Stimulated activated CD4-positive, alpha-beta T cell treated with anti-CD3 and anti-CD28 coated beads, TNF-alpha, amount 100 ng/mL, for 48 hours (primary cell): Measurements from ENCODE around the gene SEMA6D.

Experiments
- DNase-seq, 3 donors: peaks; one replicate each; pipeline ENCODE4 v3.0.0-alpha.2; 2020; ENCODE audit warnings: low read depth in 3 of 3

The SEMA6D gene, protein sequence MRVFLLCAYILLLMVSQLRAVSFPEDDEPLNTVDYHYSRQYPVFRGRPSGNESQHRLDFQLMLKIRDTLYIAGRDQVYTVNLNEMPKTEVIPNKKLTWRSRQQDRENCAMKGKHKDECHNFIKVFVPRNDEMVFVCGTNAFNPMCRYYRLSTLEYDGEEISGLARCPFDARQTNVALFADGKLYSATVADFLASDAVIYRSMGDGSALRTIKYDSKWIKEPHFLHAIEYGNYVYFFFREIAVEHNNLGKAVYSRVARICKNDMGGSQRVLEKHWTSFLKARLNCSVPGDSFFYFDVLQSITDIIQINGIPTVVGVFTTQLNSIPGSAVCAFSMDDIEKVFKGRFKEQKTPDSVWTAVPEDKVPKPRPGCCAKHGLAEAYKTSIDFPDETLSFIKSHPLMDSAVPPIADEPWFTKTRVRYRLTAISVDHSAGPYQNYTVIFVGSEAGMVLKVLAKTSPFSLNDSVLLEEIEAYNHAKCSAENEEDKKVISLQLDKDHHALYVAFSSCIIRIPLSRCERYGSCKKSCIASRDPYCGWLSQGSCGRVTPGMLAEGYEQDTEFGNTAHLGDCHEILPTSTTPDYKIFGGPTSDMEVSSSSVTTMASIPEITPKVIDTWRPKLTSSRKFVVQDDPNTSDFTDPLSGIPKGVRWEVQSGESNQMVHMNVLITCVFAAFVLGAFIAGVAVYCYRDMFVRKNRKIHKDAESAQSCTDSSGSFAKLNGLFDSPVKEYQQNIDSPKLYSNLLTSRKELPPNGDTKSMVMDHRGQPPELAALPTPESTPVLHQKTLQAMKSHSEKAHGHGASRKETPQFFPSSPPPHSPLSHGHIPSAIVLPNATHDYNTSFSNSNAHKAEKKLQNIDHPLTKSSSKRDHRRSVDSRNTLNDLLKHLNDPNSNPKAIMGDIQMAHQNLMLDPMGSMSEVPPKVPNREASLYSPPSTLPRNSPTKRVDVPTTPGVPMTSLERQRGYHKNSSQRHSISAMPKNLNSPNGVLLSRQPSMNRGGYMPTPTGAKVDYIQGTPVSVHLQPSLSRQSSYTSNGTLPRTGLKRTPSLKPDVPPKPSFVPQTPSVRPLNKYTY

DNA sequence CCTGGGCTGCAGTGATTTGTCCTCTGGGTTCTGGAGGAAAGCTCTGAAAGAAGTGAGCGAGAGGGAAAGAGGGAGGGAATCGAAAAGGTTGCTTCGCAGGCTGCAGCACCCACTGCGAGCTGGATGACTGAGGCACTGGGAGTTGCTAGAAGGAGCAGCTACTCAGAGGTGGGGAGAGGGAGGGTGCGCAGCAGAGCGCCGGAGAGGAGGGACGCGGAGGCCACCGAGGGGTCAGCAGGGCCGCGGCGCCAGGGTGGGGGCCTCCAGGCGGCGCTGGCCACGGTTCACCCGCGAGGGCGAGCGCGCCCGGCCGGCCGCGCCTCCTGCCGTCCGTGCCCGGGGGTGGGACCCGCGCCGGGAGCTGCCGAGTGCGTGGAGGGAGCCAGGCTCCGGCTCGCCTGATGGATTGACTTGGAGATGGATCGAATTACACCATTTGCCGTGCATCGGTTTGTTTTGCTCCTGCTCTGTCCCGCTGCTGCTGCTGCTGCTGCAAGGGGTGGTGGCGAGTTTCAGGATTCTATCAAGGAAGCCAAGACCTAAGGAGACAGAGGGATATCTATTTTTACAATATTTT is at the start of gene SEMA6D:
TSS of gene SEMA6D (plus strand) at position 470 of the 577 bp plus-strand sequence. CDS start 42,294 bp downstream, outside the sequence.
- no peak for DNase-seq

DNA sequence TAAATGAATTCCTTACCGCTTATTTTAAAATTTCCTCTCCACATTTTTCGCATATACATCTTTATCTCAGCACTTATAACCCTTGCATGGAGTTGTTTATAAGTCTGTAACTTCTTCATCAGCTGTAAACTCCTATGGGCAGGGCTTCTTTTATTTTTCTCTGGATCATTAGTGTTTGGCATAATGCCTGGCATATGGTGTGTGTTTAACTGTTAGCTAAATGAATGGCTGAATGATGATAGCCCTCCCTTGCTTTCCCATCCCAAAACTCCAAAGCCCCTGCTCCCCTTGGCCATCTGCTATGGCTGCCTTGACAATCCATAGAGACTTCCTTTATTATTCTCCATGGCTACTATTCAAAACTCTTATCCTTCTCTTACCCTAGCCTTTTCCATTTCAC is 48.1 kb upstream of the SEMA6D start:
- DNase-seq: no peak

DNA sequence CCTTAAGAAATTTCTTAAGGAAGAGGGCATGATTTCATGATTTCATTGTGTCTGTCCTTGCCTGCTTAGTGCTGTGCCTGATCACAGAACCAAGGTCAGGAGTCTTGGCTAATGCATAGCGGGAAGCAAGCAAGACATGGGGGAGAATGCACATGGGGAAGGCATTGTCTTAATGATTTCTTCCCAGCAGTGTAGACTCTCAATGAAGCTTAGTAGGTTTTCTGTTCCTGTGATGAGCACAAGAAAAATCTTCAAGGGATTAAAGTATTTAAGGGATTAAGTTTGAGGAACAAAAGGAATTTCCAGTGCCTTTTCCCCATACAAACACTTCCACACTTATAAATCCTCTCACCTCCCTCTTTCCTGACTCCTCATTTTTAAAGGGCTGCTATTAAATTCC is 46.9 kb upstream of the SEMA6D start:
- DNase-seq: no peak

DNA sequence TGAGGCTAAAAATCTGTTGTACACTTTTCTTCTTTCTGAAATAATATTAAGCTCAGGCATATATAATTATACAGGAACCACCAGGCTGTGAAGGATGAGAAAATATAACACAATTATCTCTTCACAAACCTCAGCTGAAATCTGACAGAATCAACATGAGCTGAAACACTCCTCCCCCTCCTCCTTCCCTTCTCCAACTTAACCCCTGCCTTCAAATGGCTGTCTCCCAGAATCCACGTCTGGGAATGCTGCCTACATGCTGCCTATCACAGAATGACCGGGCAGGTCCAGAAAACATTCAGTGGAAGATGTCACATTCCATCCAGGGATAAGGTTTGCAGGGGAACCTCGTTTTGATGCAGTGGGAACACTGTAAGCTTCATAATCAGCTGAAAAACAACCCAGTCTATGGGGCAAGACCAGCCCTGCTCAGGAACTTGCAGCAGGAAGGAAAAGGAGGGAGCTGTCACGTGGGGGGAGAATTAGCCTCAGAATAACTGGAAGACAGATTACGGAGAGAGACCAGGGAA is 44.0 kb upstream of the SEMA6D start:
- DNase-seq: no peak

DNA sequence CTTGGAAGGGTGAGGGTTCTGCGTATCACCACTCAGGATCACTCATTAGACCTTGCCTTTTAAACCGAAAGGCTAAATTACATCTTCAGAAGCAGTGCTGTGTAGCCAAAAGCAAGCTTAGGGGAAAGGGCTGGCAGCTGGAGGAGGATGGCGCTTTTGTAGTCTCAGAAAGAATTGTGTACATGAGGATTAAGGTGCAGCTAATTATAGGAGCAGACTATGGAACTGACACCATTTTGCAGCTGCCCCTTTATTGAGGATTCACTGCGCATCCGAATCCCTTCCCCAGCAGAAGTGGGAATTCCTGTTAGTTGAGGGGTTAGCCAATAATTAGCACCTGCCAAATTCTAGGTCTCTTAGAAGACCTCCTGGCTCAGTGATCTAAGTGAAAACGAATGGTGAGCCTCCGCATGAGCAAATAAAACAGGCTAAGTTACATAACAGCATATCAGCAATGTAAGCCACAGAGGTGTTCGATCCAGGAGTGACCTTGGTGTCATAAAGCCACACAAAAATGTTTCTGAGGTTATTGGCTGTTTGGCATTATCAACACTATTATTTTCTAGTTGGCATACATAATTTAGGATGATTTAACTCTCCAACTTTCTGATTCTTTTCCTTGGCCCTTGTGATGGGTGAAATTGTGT is 42.6 kb upstream of the SEMA6D start:
- DNase-seq: no peak

DNA sequence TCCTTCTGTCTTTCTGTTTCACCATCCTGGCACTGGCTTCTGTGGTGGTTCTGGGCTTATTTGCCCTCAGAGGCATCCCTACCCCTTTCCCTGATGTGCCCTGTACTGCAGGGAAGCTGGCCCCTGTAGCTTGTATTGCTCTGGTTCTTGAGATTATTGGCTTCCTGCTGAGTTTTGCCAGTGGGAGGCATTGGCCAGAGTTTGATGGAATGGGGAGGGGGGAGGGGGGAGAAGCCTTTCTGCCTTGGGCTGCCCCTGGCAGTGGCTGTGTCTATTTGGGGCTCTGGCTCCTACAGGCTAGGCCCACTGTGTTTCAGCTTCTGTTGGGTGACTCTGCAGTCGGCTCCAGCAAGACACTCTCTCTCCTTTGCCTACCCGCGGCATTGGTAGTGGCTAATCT is 41.6 kb upstream of the SEMA6D start:
- no peak for DNase-seq

DNA sequence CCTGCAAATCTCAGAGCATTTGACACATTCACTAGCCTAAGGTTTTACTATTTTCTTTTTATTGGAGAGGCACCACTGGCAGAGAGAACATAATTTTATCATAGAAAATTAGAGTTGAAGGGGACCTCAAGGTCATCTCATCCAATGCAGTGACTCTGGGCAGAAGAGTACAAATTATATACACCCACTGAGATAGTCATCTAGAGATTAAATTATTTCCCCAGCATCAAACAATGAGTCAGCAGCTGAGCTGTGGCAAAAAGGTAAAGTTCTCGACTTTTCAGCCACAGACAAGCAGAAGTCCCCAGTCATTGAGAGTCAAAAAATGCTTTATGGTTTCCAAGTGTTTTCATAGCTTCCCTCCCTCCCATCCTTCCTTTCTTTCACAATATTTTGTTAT is 39.3 kb upstream of the SEMA6D start:
- no peak for DNase-seq

DNA sequence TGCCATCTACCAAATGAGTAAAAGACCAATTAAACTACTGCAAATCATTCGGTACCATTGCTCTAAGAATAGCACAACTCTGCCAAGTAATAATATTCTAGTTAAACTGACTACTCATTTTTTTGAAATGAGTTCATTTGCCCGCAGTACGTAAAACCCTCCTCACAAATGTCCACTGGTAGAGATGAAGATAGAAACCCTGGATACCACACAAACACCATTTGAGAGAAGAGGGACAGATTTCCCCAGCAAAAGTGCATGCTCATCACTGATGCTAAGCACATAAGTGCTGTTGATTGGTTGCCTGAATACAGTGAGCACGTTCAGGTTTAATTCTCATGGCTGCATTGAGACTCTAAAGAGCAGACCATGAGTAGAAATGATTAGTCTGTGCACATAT is 34.6 kb upstream of the SEMA6D start:
- no peak for DNase-seq

DNA sequence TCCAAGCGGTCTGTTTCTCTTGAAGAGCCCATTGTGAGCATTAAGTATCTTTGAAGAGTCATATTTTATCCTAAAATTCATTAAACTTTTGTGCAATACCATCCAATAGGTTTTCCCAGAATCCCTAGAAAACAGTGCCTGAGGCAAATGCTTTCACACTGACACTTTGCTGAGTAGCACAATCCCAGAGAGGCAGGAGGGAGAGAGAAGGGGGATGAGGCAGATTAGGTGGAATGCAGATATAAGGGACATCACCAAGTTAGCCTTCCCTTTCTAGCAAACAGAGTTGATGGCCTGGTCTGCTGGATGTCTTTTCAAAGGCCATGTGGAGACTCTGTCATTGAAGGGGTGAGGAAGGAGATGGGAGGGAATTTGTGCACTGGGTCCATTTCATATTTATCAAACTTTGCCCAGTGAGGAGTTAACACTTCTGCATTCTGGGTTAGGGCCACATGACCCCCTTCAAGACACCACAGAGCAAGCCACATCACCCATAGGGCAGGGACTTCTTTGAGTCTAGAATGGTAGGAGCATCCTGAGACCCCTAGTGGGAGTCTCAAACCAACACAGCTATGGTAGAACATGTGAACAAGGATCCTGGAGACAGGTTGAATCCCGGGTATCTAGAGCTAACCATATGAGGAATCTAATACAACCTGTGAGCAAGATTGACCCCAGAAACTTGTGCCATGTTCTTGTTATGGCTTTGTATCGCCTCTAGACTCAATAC is 32.0 kb upstream of the SEMA6D start:
- DNase-seq: no peak

DNA sequence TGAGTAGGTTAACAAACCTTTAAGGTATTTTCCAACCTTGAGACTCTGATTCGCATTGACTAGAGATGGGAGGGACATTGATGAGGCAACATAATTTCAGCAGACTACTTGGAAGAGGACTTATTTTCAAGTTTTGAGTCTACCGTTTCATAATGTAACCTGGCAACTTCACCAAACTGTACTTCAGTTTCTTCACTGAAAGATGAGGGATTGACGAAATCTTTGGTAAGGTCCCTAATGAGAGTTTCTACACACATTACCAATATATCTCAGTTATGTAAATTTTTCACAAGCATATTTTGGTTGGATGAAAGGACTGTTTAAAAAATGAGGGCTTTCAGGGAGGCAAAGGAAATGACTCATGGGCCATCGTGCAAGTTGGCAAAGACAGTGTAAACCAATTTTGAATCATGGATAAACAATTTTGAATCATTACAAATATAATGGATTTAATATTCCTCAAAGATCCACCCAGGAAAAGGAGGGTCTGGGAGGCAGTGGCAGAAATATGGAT is 28.7 kb upstream of the SEMA6D start:
- DNase-seq: no peak

DNA sequence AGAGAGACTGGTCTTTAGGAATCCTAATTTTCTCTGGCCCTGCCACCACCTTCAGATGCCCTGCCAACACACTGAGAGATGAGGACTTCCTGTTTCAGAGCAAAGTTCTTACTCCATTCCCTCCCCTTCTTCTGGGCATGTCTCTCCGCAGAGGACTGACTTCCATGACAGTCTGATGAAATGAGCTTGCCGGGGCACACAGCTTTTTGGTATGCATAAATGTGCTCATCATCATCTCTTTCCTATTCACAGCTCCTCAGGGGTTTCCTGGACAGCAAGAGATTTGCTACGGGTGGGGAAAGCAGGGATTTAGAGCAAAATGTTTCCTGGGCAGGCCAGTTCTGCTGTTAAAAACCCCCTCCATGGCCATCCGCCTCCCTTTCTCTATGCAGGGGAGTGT is 27.6 kb upstream of the SEMA6D start:
- DNase-seq: no peak

DNA sequence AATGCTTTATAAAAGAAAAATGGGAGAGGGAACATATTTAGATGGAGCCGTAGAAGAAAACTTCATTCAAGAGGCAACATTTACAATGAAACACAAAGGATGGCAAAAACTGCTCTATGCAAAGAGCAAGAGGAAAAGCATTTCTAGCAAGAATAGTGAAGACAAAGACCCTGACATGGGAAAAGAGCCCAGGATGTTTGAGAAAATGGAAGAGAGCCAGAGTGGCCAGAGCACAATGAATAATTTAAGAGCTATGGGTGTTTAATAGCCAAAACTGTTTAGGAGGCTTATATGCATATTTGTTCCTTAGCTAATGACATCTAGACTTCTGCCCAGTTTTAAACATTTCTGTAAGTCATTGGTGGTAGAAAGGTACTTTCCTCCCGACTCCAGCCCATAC is 25.4 kb upstream of the SEMA6D start:
- DNase-seq: no peak

DNA sequence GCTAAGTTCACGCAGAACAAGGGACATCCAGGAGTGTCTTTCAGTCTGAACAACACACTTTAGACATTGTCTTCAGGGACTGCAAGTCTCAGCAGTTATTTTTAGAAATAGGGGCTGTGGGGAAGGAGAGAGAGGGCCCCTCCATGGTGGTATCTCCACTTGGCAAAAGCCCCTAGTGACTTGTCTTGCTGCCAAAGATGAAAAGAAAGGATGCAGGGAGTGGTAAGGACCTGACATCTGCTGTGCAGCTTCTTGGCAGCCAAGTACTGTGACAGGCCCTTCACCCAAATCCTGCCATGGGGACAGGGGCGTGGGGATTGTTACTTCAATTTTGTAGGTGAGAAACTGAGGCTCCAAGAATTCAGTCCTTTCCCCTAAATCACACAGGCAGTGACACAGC is 21.0 kb upstream of the SEMA6D start:
- no peak for DNase-seq

DNA sequence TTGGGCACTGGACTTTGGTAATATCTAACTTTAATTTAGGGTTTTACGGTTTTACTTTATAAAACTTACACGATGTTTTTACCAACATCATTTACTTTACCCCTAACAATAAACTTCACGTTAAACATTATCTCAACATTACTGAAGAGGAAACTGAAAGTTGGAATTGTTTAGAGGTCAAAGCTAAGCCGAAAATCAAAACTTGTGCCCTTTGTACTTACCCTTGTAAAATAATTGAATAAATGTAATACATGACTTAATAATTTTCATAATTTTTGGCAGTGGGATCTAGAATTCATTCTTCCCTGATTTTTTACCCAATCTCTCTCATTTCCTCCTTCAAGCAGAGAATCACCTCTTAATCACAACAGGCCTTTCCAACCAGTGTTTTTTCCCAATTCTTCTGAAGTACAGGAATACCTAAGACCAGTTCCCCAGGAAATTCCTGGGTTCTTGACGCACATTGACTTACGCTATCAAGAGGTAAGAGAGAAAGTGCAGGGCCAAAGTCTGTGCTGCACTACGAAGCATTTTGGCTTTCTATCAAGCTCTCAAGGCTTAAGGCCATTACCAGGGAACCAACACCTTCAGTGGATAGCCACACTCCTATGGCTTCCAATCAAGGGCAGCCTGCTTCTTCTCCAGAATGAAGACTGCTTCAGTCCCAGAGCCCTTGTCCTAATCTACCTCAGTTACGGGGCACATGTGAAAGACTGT is 11.9 kb upstream of the SEMA6D start:
- no peak for DNase-seq

DNA sequence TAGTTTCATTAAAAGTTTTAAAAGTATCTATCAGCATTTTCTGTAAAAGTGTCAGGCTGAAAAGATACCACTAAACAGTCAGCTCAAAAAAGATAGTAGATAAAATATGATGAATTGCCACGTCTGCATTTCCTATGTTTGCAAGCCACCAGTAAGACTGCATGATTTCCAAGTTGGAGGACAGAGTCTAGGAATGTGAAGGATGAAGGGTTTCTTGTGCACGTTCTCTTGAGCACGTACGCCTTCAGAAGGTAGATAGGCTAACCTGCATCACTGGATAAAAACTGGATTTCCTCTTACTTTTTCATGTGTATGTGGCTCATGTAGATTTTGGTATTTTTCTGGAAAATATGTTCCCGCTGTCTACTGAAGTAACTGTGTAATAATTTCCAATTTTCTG is 9.9 kb upstream of the SEMA6D start:
- no peak for DNase-seq

DNA sequence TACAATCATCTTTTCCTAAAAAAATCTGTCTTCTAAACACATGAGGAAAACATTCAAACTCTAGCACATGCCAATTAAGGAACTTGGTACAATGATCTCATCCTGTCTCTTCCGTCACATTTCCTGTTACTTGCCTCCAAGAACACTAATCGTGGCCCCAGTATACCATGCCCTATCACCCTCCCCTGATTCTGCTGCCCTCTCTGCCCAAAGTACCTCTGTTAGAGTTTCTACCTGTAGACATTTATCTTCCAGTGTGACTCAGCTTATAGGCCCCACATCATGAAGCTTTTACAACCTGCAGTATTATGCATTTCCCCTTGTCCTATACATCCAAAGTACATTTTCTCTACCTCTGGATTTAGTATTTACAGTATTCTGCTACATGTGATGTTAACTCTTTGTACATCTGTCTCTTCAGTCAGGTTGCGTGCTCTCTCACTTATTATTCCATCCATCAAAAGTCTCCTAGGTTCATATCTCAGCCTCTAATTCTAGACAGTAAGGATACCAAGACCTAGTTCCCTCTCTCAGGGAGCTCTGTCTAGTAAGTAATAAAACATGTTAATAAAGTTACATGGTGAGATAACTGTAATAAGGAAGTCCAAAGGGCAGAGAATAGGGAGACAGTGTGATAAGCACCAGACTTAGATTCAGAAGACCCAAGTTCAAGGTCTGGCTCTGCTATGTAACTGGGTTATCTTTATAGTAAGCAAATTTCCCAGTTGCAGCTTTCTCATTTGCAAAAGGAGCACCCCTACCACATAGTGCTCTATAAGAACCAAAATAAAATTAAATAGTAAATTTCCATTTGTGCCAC is 8.9 kb upstream of the SEMA6D start:
- DNase-seq: no peak

DNA sequence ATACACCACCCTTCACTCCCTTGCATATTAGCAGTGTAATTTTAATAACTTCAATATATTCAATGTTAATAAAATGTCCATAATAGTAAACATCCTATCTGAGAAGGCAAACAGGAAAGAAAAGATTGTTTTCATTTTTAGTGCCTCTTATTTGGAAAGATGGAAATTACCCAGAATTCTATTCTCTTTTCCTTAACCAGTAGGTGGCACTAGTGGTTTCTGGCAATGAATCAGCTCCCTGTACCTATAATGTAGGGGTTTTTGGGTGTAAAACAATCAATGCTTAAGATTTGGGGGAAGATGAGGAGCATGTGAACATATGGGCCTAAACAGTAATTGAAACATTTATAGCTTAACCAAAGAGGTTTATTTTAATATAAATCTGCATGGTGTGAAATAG is 5.7 kb upstream of the SEMA6D start:
- DNase-seq: no peak

DNA sequence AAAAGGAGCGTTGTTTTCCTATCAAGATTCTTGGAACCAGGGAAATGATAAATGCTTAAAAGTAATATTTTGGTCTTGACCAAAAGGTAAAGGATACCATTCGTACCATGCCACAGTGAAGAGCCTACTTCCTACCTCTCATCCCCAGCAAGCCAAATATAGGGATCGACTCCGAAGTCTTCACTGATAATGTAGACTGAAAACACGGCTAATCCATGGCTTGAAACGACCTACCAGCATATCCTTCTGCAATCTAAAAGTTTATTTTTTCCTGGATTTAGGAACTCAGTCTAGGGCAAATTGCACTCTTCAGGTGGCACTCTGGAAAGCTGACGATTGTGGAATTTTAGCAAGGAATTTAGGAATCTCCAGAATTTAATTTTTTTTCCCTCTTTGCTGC is 1.9 kb upstream of the SEMA6D start:
- no peak for DNase-seq

DNA sequence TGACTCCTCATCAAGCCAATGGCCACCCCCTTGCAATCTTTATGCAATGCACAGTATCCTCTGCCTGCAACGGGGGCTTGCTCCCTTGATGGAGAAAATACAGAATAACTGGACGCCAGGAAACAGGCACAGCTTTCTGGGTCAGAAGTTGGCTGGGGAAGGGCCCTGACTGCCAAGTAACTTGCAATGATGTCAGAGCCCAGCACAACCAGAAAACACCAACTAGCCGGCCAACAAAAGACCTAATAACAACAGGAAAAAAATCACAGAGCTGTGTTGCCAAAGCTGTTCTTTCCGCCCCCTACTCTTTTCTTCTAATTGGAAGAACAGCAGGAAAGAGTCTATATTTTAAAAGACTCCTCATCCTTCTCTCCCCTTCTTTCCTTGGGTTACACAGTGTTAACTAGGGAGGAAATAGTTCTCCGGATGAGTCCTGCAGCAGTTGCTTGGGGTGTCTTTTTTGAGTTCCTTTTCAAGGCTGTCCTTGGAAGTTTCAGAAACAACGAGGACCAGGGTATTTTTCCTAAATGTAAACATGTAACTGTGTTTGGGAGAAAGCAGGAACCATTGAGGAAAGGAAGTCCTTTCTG is 1.4 kb upstream of the SEMA6D start:
- DNase-seq: no peak
